Keratinocyte (primary cell): ENCODE results near the gene OR1L8. TPM values are rescaled to one million over a fixed set of nuclear protein-coding genes. Genes with fewer than 3 reads are reported as not detected.

ENCODE experiments used
- DNase-seq: peaks from one replicate; pipeline ENCODE4 v3.0.0-alpha.2; 2011; ENCODE audit warnings: low read depth, missing footprints, low spot score
- FAIRE-seq: peaks from 2 replicates; lab custom pipeline; 2011; peaks lifted over from hg19 to GRCh38; lab: Jason Lieb, UNC
- H2AFZ ChIP-seq: 2 replicates; pipeline ENCODE4 v1.6.0; 2012; ENCODE audit warnings: low read length, control low read depth, inconsistent platforms; ENCODE audit not compliant: control insufficient read depth
- H3K27ac ChIP-seq: 2 replicates; pipeline ENCODE4 v1.5.1; 2011; ENCODE audit warnings: low read length; ENCODE audit not compliant: control insufficient read depth, insufficient read depth
- H3K27me3 ChIP-seq: 3 replicates; pipeline ENCODE4 v1.6.0; 2011; ENCODE audit warnings: low read length; ENCODE audit not compliant: control insufficient read depth, insufficient read depth; ENCODE audit errors: extremely low read depth
- H3K36me3 ChIP-seq, 2 experiments: 2 replicates in 1 of 2; 3 replicates in 1 of 2; pipeline ENCODE4 v1.5.1; 2011; ENCODE audit warnings: low read length in 2 of 2, mild to moderate bottlenecking in 1 of 2; ENCODE audit not compliant: control insufficient read depth in 2 of 2, insufficient read depth in 2 of 2; ENCODE audit errors: extremely low read depth in 1 of 2
- H3K4me1 ChIP-seq: 3 replicates; pipeline ENCODE4 v1.5.1; 2011; ENCODE audit warnings: low read length; ENCODE audit not compliant: control insufficient read depth, insufficient read depth; ENCODE audit errors: extremely low read depth
- H3K4me2 ChIP-seq: 3 replicates; pipeline ENCODE4 v1.6.0; 2011; ENCODE audit warnings: low read depth, low read length; ENCODE audit not compliant: control insufficient read depth, insufficient read depth; ENCODE audit errors: extremely low read depth
- H3K4me3 ChIP-seq, 3 experiments: fragments of 200-600 bp in 1 of 3; sonication (generic) in 1 of 3; 2 replicates in 2 of 3; 3 replicates in 1 of 3; pipeline ENCODE4 v1.5.1; 2011 to 2016; ENCODE audit warnings: low read length in 3 of 3, mild to moderate bottlenecking in 3 of 3, control low read depth in 2 of 3, inconsistent platforms in 1 of 3, low read depth in 1 of 3, mixed read lengths in 1 of 3, mixed run types in 1 of 3, moderate library complexity in 1 of 3; ENCODE audit not compliant: control insufficient read depth in 2 of 3, insufficient read depth in 2 of 3; ENCODE audit errors: extremely low read depth in 1 of 3
- H3K79me2 ChIP-seq: 2 replicates; pipeline ENCODE4 v1.6.0; 2012; ENCODE audit warnings: low read length; ENCODE audit not compliant: control insufficient read depth, insufficient read depth
- H3K9ac ChIP-seq: 3 replicates; pipeline ENCODE4 v1.6.0; 2011; ENCODE audit warnings: low read length; ENCODE audit not compliant: control insufficient read depth, insufficient read depth; ENCODE audit errors: extremely low read depth
- H3K9me1 ChIP-seq: 3 replicates; pipeline ENCODE4 v1.6.0; 2011; ENCODE audit warnings: low read length; ENCODE audit not compliant: control insufficient read depth, insufficient read depth; ENCODE audit errors: extremely low read depth
- H3K9me3 ChIP-seq: 2 replicates; pipeline ENCODE4 v1.5.1; 2012; ENCODE audit warnings: low read depth, low read length; ENCODE audit not compliant: control insufficient read depth
- H4K20me1 ChIP-seq: 3 replicates; pipeline ENCODE4 v1.6.0; 2011; ENCODE audit warnings: low read length; ENCODE audit not compliant: control insufficient read depth, insufficient read depth; ENCODE audit errors: extremely low read depth
- EZH2 ChIP-seq: IDR thresholded peaks from one replicate; pipeline ENCODE4 v1.6.1; 2012; ENCODE audit warnings: inconsistent platforms, mild to moderate bottlenecking, low read length, moderate library complexity
- dilution Hi-C: fragments of 300-500 bp; cut with MboI; formaldehyde crosslinking; loops from one replicate; pipeline ENCODE4 v1.7.0; 2020; ENCODE audit warnings: low sequenced_read_pairs; ENCODE audit not compliant: extremely low pct_ligation_motif_present
- polyA plus RNA-seq, 5 experiments: library from polyadenylated mRNA; depleted of rRNA in 3 of 5; stranded (reverse) in 3 of 5; stranded (forward) in 1 of 5; unstranded in 1 of 5; fragments of >200 nt; gene quantifications; 1 replicate in 1 of 5; 2 replicates in 3 of 5; 3 replicates in 1 of 5; pipeline versions ENCODE4 v1.2.1 to v1.2.3, GENCODE V29; 2011 to 2012; ENCODE audit warnings: missing spikeins in 2 of 5, low read depth in 1 of 5, low replicate concordance in 1 of 5
- TF ChIP-seq, protein P1 (sequence below), 3 experiments: IDR thresholded peaks in 1 of 3; conservative IDR thresholded peaks in 1 of 3; optimal IDR thresholded peaks in 1 of 3; 2 replicates in 2 of 3; 3 replicates in 1 of 3; pipeline versions ENCODE3 to v1.5.1; 2011; ENCODE audit warnings: low read length in 3 of 3, mild to moderate bottlenecking in 3 of 3, moderate library complexity in 2 of 3, control low read depth in 1 of 3, inconsistent platforms in 1 of 3; ENCODE audit not compliant: insufficient read depth in 2 of 3; ENCODE audit errors: extremely low read depth in 1 of 3

Gene OR1L8
- polyA plus RNA-seq, 1 donor (not counting 4 experiments of a cell fraction or from before 2014, with no cell fraction given), result not detected

DNA sequence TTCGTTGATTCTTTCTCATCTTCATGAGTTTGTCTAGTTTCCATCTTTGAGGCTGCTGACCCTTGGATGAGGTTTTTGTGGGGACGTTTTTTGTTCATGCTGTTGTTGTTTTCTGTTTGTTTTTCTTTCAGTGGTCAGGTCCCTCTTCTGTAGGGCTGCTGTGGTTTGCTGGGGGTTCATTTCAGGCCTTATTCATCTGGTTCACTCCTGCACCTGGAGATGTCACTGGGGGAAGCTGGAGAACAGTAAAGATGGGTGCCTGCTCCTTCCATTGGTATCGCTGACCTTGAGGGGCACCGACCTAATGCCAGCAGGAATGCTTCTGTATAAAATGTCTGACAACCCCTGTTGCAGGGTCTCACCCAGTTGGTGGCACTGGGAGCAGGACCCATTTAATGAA, 21.7 kb downstream of the OR1L8 start:
- Histone ChIP-seq H3K27me3 (no peaks in the 10 kb centered on the region), H2AFZ (no peak overlapping the region), H3K9me3 (no peaks in the 10 kb centered on the region), H3K36me3 (no peaks in the 10 kb centered on the region), H4K20me1 (no peaks in the 10 kb centered on the region), H3K4me1 (no peaks in the 10 kb centered on the region), H3K9me1 (no peaks in the 10 kb centered on the region), H3K4me3 (no peak overlapping the region), H3K9ac (no peak overlapping the region), H3K27ac (no peak overlapping the region), H3K79me2 (no peaks in the 10 kb centered on the region), H3K4me2 (no peak overlapping the region)
- FAIRE-seq (no peak), DNase-seq (no peak)
- dilution Hi-C loops, result no loop called here
- no peak for TF ChIP-seq EZH2
- TF ChIP-seq, protein P1, sequence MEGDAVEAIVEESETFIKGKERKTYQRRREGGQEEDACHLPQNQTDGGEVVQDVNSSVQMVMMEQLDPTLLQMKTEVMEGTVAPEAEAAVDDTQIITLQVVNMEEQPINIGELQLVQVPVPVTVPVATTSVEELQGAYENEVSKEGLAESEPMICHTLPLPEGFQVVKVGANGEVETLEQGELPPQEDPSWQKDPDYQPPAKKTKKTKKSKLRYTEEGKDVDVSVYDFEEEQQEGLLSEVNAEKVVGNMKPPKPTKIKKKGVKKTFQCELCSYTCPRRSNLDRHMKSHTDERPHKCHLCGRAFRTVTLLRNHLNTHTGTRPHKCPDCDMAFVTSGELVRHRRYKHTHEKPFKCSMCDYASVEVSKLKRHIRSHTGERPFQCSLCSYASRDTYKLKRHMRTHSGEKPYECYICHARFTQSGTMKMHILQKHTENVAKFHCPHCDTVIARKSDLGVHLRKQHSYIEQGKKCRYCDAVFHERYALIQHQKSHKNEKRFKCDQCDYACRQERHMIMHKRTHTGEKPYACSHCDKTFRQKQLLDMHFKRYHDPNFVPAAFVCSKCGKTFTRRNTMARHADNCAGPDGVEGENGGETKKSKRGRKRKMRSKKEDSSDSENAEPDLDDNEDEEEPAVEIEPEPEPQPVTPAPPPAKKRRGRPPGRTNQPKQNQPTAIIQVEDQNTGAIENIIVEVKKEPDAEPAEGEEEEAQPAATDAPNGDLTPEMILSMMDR (optimal IDR thresholded peaks at IDR 0.05 in 1 of 3, IDR thresholded peaks at IDR 0.05 in 1 of 3, conservative IDR thresholded peaks at IDR 0.05 in 1 of 3; ENCODE audit: extremely low read depth in 1 of 3, insufficient read depth in 2 of 3, low read length in 3 of 3), result no peak

DNA sequence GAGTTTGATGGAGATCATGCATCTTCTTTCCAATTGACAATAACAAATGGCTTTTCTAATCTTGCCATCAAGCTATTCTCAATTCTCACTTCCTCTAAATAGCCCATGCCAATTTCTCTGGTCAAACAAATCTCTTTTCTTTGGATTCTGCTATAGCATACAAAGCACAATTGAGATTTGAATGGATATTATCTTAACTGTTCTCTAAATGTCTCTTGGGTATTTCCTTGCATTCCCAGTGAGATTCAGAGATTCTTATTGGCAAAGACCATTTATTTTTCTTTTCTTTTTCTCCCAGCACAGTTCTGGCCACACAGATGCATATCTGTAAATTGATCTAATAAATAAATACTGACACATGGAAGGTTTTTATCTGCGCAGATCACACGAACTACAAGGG, 30.4 kb downstream of the OR1L8 start, which contains the start of gene OR1N2:
Gene OR1N2, plus strand, starts transcription at position 301 of the 400 bp plus-strand sequence. CDS start 100 bp downstream, outside the sequence.
- Histone ChIP-seq H3K4me2 (no peak within 1 kb of the TSS), H3K9ac (no peak within 1 kb of the TSS), H3K27me3 (no peaks in the 10 kb centered on the region), H3K4me1 (no peaks in the 10 kb centered on the region), H3K36me3 (no peaks in the 10 kb centered on the region), H3K79me2 (no peaks in the 10 kb centered on the region), H3K9me1 (no peaks in the 10 kb centered on the region), H3K4me3 (no peak within 1 kb of the TSS), H4K20me1 (no peaks in the 10 kb centered on the region), H3K9me3 (no peaks in the 10 kb centered on the region), H3K27ac (no peak within 1 kb of the TSS), H2AFZ (no peak within 1 kb of the TSS)
- DNase-seq, result no peak
- FAIRE-seq, result no peak
- dilution Hi-C loops, result no loop called here
- TF ChIP-seq, protein P1 (optimal IDR thresholded peaks at IDR 0.05 in 1 of 3, IDR thresholded peaks at IDR 0.05 in 1 of 3, conservative IDR thresholded peaks at IDR 0.05 in 1 of 3; ENCODE audit: extremely low read depth in 1 of 3, insufficient read depth in 2 of 3, low read length in 3 of 3), result no peak
- no peak for TF ChIP-seq EZH2
